ENCODE measurements around the gene CTNNBIP1. TPM values are rescaled to one million over a fixed set of nuclear protein-coding genes. Genes with fewer than 3 reads are reported as not detected.
A peak's percentile ranks its signal among the peaks of the same experiment; 100 is the strongest.

The CTNNBIP1 gene
- total and polyA plus RNA-seq, 9 of the 15 experiments (the other 6 are each of a cell fraction or from before 2014, with no cell fraction given), result 0.65 to 29.2 (median 14.7) TPM

GRCh38 chr1:9910423-9911178, 532 bp upstream of the CTNNBIP1 start (continued):
- TF ChIP-seq LCOR (CRISPR knock-in tag; IDR thresholded peaks at IDR 0.05) (peak; percentile 64; the same call in 1 of the 2 replicates), GTF2F1 (IDR thresholded peaks at IDR 0.05; ENCODE audit: low read depth, low read length) (peak; percentile 40; the same call in 1 of the 2 replicates), MXI1 (IDR thresholded peaks at IDR 0.05; ENCODE audit: low read depth, low read length) (peak; percentile 15; the same call in 1 of the 2 replicates), HMG20B (CRISPR knock-in tag; IDR thresholded peaks at IDR 0.05) (no peak), RNF2 (IDR thresholded peaks at IDR 0.05) (peak; percentile 50; the same call in 1 of the 2 replicates), ZNF583 (CRISPR knock-in tag; IDR thresholded peaks at IDR 0.05) (no peak), BRD9 (IDR thresholded peaks at IDR 0.05; ENCODE audit: low read depth, partially characterized antibody) (peak; percentile 35), ZBED1 (IDR thresholded peaks at IDR 0.05) (0 out of 2 replicates have a peak, but pooled peaks have one; percentile 41), CTBP1 (IDR thresholded peaks at IDR 0.05; ENCODE audit: borderline replicate concordance) (peak; percentile 62; the same call in 1 of the 2 replicates), CBX3 (IDR thresholded peaks at IDR 0.05; ENCODE audit: borderline replicate concordance in 1 of 2, low read length in 2 of 2) (peak in 1 of 2 experiments; percentile 43; a peak in 2 of 3 replicates), NR2C2 (CRISPR knock-in tag; IDR thresholded peaks at IDR 0.05) (no peak), NR2C2 (tag; IDR thresholded peaks at IDR 0.05) (peak; percentile 75; the same call in 1 of the 2 replicates), CSDE1 (IDR thresholded peaks at IDR 0.05) (no peak; a peak in 1 of 4 replicates), ELF4 (CRISPR knock-in tag; IDR thresholded peaks at IDR 0.05) (0 out of 2 replicates have a peak, but pooled peaks have one; percentile 5), JUND (IDR thresholded peaks at IDR 0.05; ENCODE audit: borderline replicate concordance, low read depth, low read length) (no peak; the same call in none of the 2 replicates), JUND (tag; IDR thresholded peaks at IDR 0.05; ENCODE audit: borderline replicate concordance, low read depth, low read length) (peak; percentile 12; the same call in 1 of the 3 replicates), NR2C1 (IDR thresholded peaks at IDR 0.05) (peak; percentile 46; the same call in 1 of the 2 replicates), NR2C1 (tag; IDR thresholded peaks at IDR 0.05) (no peak), CBFA2T3 (IDR thresholded peaks at IDR 0.05) (peak; percentile 12; the same call in 1 of the 2 replicates), GABPA (tag; conservative IDR thresholded peaks at IDR 0.05; ENCODE audit: low read depth) (peak; percentile 49), PATZ1 (CRISPR knock-in tag; IDR thresholded peaks at IDR 0.05; ENCODE audit: borderline replicate concordance) (peak; percentile 10; the same call in 1 of the 2 replicates), MAX (CRISPR knock-in tag; IDR thresholded peaks at IDR 0.05) (peak; percentile 88), BRCA1 (IDR thresholded peaks at IDR 0.05) (no peak), BRCA1 (CRISPR knock-in tag; IDR thresholded peaks at IDR 0.05) (no peak), SPI1 (IDR thresholded peaks at IDR 0.05; ENCODE audit: borderline replicate concordance, low read depth, low read length) (no peak), ZFP36 (IDR thresholded peaks at IDR 0.05; ENCODE audit: low read depth, low read length, partially characterized antibody) (peak; percentile 15)
- TF ChIP-seq, protein P1, sequence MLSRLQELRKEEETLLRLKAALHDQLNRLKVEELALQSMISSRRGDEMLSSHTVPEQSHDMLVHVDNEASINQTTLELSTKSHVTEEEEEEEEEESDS (CRISPR knock-in tag; IDR thresholded peaks at IDR 0.05), result no peak
- TF ChIP-seq, protein P2, sequence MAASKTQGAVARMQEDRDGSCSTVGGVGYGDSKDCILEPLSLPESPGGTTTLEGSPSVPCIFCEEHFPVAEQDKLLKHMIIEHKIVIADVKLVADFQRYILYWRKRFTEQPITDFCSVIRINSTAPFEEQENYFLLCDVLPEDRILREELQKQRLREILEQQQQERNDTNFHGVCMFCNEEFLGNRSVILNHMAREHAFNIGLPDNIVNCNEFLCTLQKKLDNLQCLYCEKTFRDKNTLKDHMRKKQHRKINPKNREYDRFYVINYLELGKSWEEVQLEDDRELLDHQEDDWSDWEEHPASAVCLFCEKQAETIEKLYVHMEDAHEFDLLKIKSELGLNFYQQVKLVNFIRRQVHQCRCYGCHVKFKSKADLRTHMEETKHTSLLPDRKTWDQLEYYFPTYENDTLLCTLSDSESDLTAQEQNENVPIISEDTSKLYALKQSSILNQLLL (CRISPR knock-in tag; IDR thresholded peaks at IDR 0.05; ENCODE audit: borderline replicate concordance), result no peak
